ENCODE results near the gene CFAP20.
"Not testable (repeated sequence)": the region's sequence is repeated elsewhere in the genome, so short reads cannot be mapped to it uniquely, and the experiment has no call there.

DNA sequence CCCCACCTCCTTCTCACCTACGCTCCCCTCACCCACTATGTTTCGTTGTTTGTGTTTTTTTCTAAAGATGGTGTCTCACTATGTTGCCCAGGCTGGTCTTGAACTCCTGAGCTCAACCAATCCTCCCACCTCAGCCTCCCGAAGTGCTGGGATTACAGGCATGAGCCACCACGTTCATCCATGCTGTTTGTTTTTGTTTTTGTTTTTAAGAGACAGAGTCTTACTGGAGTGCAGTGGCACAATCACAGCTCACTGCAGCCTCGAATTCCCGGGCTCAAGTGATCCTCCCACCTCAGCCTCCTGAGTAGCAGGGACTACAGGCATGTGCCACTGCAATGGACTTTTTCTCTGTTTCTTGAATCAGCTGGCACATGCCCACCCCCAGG lies 33.6 kb downstream of the CFAP20 start:
- TF ChIP-seq, protein P1, sequence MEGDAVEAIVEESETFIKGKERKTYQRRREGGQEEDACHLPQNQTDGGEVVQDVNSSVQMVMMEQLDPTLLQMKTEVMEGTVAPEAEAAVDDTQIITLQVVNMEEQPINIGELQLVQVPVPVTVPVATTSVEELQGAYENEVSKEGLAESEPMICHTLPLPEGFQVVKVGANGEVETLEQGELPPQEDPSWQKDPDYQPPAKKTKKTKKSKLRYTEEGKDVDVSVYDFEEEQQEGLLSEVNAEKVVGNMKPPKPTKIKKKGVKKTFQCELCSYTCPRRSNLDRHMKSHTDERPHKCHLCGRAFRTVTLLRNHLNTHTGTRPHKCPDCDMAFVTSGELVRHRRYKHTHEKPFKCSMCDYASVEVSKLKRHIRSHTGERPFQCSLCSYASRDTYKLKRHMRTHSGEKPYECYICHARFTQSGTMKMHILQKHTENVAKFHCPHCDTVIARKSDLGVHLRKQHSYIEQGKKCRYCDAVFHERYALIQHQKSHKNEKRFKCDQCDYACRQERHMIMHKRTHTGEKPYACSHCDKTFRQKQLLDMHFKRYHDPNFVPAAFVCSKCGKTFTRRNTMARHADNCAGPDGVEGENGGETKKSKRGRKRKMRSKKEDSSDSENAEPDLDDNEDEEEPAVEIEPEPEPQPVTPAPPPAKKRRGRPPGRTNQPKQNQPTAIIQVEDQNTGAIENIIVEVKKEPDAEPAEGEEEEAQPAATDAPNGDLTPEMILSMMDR (IDR thresholded peaks at IDR 0.05), result not testable (repeated sequence)
- TF ChIP-seq POLR2A (IDR thresholded peaks at IDR 0.05; ENCODE audit: low read length); RCOR1 (IDR thresholded peaks at IDR 0.05; ENCODE audit: low read depth, low read length): not testable (repeated sequence)

All from A549 (cell line).